Activated naive CD8-positive, alpha-beta T cell treated with anti-CD3 and anti-CD28 coated beads, Interleukin-2, amount 10 ng/mL, durations not matched to agents 7 days and 5 days (primary cell): ENCODE results near the gene HSD17B8. TPM values are rescaled to one million over a fixed set of nuclear protein-coding genes. Genes with fewer than 3 reads are reported as not detected.
"Not testable (repeated sequence)": the region's sequence is repeated elsewhere in the genome, so short reads cannot be mapped to it uniquely, and the experiment has no call there.

Experiments
- ATAC-seq: fragments of 150-1000 bp; cut with Tn5 transposase; one replicate; pipeline ENCODE4 v1.10.0; 2021; ENCODE audit warnings: low read depth, moderate library complexity
- POLR2A ChIA-PET: fragments of 350-600 bp; sonication (Branson Sonifier 250); formaldehyde crosslinking; loops from one replicate; lab custom pipeline; 2021; ENCODE audit warnings: antibody characterized with exemption; lab: Charles Lee
- DNase-seq: peaks from one replicate; pipeline ENCODE4 v3.0.0; 2021
- H3K27ac Mint-ChIP-seq: one replicate; pipeline ENCODE4 v1.8.0; 2022; ENCODE audit warnings: mild to moderate bottlenecking, mixed read lengths
- H3K27me3 Mint-ChIP-seq: one replicate; pipeline ENCODE4 v1.8.0; 2022; ENCODE audit warnings: mild to moderate bottlenecking, moderate library complexity, mixed read lengths
- H3K36me3 Mint-ChIP-seq: one replicate; pipeline ENCODE4 v1.8.0; 2021; ENCODE audit warnings: mild to moderate bottlenecking, mixed read lengths
- H3K4me1 Mint-ChIP-seq: one replicate; pipeline ENCODE4 v1.8.0; 2021; ENCODE audit warnings: mixed read lengths
- H3K4me3 Mint-ChIP-seq: one replicate; pipeline ENCODE4 v1.8.0; 2022; ENCODE audit warnings: mild to moderate bottlenecking, moderate library complexity, mixed read lengths
- H3K9me3 Mint-ChIP-seq: one replicate; pipeline ENCODE4 v1.8.0; 2021; ENCODE audit warnings: mixed read lengths
- total RNA-seq, 2 experiments: library from RNA; stranded (reverse); gene quantifications; one replicate each; pipeline ENCODE4 v1.2.3, GENCODE V29; 2021

HSD17B8 gene
- total RNA-seq, 2 experiments from 2014 or later = 21.1 to 21.8 TPM

DNA sequence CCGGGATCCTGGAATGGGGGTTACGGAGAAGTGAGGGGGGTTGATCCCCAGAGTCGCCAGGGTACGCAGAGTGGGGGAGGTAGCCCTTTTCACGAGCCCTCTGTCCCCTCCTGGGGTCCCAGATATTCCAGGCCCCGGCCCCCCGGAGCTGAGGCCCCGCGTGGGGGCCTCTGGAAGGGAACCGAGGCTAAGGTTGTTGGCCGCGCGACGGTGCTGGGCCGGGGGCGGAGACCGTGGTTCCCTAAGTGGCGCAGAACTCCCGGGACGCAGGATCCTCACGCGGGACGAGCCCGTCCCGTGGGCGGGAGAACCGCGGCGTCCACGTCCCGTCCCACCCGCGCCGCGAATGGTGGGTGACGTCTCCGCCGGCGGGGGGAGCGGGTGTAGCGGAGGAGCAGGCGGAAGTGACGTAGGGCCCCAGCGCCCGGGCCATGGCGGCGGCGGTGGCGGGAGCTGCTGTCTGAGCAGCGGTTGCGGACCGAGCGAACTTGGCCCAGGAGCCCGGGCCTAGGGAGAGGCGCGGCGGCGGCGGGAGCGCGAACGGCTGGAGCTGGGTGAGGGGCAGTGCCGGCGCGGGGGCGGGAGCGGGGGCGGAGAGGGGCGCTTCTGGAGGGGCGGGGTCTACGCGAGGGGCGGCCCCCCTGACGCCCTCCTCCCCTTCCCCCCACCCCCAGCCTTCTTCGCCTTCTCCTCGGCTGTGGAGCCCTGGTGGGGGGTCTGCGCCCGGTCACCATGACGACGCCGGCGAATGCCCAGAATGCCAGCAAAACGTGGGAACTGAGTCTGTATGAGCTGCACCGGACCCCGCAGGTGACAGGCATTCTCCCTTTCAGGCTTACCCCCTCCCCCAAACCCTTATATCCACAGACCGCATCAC lies 3.9 kb downstream of the HSD17B8 start, which contains the start of gene RING1:
RING1 (plus strand) TSS at position 410 of the 877 bp plus-strand sequence; CDS start at position 733, 323 bp downstream.
- Mint-ChIP-seq H3K36me3 (peaks cover 11% of the 10 kb centered on the region), H3K4me3 (peak within 1 kb of the TSS; percentile 91), H3K4me1 (peaks cover 39% of the 10 kb centered on the region), H3K27me3 (peaks cover 8% of the 10 kb centered on the region), H3K9me3 (no peaks in the 10 kb centered on the region), H3K27ac (peak within 1 kb of the TSS; percentile 94)
- peak; percentile 53 for ATAC-seq
- POLR2A ChIA-PET = interaction anchor here (0.6 to 2.5 kb wide), 22 partner anchors 8 to 236 kb away, joined by 3 to 26 read pairs (median 4); partner anchors contain the start of genes B3GALT4, HLA-DPA1, RPS18 and VPS52
- DNase-seq = peak; percentile 92

DNA sequence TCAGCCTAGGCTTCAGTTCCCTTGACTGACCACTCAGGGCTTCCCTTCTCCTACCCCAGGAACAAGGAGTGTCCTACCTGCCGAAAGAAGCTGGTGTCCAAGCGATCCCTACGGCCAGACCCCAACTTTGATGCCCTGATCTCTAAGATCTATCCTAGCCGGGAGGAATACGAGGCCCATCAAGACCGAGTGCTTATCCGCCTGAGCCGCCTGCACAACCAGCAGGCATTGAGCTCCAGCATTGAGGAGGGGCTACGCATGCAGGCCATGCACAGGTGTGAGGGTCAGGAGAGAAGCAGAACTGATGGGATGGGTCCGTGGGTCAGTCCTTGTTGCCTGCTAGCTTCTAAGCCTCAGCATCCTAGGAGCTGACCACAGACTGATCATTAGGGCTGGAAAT lies 5.4 kb downstream of the HSD17B8 start:
- Mint-ChIP-seq H3K4me1 (peaks cover 45% of the 10 kb centered on the region), H3K27ac (no peak overlapping the region), H3K9me3 (no peaks in the 10 kb centered on the region), H3K36me3 (peaks cover 10% of the 10 kb centered on the region), H3K4me3 (no peak overlapping the region), H3K27me3 (peaks cover 16% of the 10 kb centered on the region)
- DNase-seq (no peak), ATAC-seq (no peak)
- POLR2A ChIA-PET = no interaction called here

DNA sequence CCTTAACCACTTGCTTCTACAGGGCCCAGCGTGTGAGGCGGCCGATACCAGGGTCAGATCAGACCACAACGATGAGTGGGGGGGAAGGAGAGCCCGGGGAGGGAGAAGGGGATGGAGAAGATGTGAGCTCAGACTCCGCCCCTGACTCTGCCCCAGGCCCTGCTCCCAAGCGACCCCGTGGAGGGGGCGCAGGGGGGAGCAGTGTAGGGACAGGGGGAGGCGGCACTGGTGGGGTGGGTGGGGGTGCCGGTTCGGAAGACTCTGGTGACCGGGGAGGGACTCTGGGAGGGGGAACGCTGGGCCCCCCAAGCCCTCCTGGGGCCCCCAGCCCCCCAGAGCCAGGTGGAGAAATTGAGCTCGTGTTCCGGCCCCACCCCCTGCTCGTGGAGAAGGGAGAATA lies 6.7 kb downstream of the HSD17B8 start:
- Mint-ChIP-seq H3K9me3 (no peaks in the 10 kb centered on the region), H3K27ac (no peak overlapping the region), H3K4me1 (peaks cover 39% of the 10 kb centered on the region), H3K4me3 (no peak overlapping the region), H3K36me3 (peaks cover 10% of the 10 kb centered on the region), H3K27me3 (peaks cover 16% of the 10 kb centered on the region)
- POLR2A ChIA-PET = no interaction called here
- no peak for ATAC-seq
- DNase-seq = no peak

DNA sequence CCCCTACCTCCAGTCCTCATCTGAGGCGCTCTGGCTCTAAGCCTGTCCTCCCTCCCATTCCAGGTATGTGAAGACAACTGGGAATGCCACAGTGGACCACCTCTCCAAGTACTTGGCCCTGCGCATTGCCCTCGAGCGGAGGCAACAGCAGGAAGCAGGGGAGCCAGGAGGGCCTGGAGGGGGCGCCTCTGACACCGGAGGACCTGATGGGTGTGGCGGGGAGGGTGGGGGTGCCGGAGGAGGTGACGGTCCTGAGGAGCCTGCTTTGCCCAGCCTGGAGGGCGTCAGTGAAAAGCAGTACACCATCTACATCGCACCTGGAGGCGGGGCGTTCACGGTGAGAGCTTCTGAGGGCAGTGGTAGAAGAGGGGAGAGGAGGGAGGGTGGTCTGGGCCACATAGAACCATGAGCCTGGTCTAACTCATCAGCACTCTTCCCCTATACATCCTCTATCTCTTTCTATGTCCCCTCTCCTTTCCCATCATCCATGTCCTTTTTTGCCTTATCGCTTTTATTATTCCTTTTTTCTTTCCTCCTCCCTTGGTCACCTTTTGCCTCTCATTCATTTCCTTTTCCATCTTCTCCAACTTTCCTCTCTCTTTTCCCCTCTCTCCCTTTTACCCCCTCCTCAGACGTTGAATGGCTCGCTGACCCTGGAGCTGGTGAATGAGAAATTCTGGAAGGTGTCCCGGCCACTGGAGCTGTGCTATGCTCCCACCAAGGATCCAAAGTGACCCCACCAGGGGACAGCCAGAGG lies 7.4 kb downstream of the HSD17B8 start:
- Mint-ChIP-seq H3K36me3 (peaks cover 10% of the 10 kb centered on the region), H3K4me3 (no peak overlapping the region), H3K9me3 (no peaks in the 10 kb centered on the region), H3K4me1 (peaks cover 38% of the 10 kb centered on the region), H3K27me3 (peaks cover 16% of the 10 kb centered on the region), H3K27ac (no peak overlapping the region)
- DNase-seq (no peak), ATAC-seq (no peak)
- POLR2A ChIA-PET = no interaction called here

DNA sequence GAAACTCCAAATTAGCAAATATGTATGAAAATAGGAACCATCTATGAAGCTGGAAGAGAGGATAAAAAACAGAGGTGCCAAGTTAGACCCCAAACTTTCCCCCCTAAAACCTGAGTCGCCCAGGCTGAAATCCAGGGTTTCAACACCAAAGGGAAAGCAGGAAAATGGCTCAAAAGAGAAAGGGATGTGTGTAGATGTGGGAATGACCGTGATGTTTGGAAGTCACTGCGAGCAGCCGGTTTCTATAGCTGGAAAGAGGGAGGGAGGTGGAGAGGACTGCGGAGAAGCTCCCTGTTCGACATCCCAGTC lies 8.4 kb downstream of the HSD17B8 start:
- no peaks in the 10 kb centered on the region for H3K9me3 Mint-ChIP-seq
- POLR2A ChIA-PET = no interaction called here
- peaks cover 10% of the 10 kb centered on the region for H3K36me3 Mint-ChIP-seq
- DNase-seq (no peak), ATAC-seq (no peak)
- H3K27me3 Mint-ChIP-seq = peaks cover 16% of the 10 kb centered on the region
- peaks cover 36% of the 10 kb centered on the region for H3K4me1 Mint-ChIP-seq
- H3K27ac Mint-ChIP-seq = no peak overlapping the region
- peak overlapping the region; percentile 81 for H3K4me3 Mint-ChIP-seq

DNA sequence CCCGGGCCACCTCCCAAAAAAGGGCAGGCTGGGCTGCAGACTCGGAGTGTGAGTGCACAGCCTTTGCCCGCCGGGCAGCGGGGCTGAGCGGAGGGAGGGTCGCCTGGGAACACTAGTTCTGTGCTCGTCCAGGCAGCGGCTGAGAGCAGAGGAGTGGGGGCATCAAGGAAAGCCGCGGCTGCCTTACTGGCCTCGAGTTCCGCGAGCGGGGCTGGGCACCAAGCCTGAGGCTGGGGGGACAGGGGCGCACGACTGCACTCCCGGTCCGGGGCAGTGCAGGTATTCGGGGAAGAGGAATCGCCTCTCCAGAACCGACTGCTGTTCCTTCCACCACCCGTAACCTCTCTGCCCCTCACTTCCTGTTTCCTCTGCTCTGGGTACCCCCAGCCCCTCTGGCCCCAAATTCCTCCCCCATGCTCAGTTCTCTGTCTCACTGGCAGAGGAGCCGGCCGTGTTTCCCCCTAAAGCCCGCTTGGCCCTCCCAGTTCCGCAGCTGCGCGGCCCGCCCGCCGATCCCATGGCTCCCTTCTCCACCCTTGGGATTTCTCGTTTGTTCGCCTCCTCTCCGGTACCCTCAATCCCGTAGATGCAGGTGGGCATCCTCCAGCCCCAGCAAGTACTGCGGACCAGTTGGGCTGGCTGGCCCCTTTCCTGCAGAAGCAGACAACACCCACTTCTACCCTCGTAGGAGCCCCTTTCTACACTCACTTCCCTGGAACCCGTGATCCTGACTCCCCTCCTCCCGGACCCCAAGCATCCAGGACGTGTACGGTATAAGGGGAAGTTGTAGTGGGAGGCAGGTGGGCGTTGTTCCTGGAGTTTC lies 8.9 kb downstream of the HSD17B8 start:
- Mint-ChIP-seq H3K27ac (peak overlapping the region; percentile 18), H3K9me3 (no peaks in the 10 kb centered on the region), H3K4me1 (peaks cover 36% of the 10 kb centered on the region), H3K27me3 (peaks cover 16% of the 10 kb centered on the region), H3K36me3 (peaks cover 10% of the 10 kb centered on the region), H3K4me3 (peak overlapping the region; percentile 81)
- DNase-seq (no peak), ATAC-seq (peak; percentile 12)
- POLR2A ChIA-PET = no interaction called here

DNA sequence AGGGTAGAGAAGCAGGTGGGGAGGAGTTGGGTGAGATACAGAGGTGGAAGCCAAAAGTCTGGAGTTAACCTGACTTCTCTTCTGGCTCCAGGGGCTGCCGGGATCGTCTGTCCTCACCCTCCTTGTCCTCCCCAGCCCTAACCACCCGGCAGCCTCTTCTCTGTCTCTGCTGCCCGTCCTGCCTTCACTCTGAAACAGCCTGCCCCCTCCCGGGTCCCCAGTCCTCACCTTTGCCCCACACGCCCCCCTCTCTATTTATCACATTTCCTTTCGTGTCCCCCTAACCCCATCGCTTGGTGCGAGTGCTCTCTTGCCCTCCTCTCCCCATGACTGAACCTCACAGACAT lies 9.5 kb downstream of the HSD17B8 start:
- H3K4me3 Mint-ChIP-seq = peak overlapping the region; percentile 81
- no peaks in the 10 kb centered on the region for H3K9me3 Mint-ChIP-seq
- no peak for ATAC-seq
- no peak for DNase-seq
- peaks cover 16% of the 10 kb centered on the region for H3K27me3 Mint-ChIP-seq
- H3K27ac Mint-ChIP-seq = peak overlapping the region; percentile 18
- H3K36me3 Mint-ChIP-seq = peaks cover 10% of the 10 kb centered on the region
- POLR2A ChIA-PET = no interaction called here
- peaks cover 34% of the 10 kb centered on the region for H3K4me1 Mint-ChIP-seq

DNA sequence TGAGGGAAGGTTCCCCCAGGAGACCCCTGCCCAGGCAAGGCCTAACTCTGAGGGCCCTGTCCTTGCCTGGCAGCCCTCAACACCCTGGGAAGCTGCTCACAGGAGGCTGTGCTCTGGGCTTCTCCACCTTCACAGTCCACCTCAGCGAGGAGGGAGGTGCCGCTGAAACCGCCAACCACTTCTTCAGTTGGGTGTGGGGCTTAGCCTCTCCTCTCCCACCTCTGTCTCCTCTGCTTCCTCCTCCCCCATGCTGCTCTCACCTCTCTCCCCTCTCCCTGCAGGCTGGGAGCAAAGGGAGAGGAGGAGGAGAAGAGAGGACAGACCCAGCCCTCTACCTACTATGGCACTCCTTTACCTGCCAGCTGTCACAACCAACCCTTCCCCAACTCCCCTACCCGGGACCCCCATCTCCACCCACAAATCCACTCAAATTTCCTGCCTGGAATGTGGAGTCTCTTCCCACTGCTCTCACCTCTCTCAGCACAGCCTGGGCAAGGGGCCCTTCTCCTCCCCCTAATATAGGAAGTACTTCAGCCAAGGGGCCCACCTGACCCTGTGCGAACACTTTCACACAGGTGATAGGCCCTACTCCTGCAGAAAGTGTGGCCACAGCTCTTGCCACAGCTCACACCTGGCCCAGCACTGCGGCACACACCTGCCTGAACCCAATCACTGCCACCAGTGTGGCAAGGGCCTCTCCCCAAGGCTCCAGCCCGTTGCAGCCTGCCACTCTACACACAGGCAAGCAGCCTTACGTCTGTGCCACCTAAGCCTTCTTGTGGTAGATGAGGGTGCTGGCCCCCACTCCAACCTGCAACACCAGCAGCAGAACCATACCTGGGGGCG lies 11.0 kb downstream of the HSD17B8 start:
- Mint-ChIP-seq H3K36me3 (peaks cover 4% of the 10 kb centered on the region), H3K27me3 (peaks cover 16% of the 10 kb centered on the region), H3K4me1 (peaks cover 28% of the 10 kb centered on the region), H3K9me3 (no peaks in the 10 kb centered on the region), H3K4me3 (peak overlapping the region; percentile 30), H3K27ac (peak overlapping the region; percentile 39)
- peak; percentile 27 for ATAC-seq
- POLR2A ChIA-PET = no interaction called here
- no peak for DNase-seq

DNA sequence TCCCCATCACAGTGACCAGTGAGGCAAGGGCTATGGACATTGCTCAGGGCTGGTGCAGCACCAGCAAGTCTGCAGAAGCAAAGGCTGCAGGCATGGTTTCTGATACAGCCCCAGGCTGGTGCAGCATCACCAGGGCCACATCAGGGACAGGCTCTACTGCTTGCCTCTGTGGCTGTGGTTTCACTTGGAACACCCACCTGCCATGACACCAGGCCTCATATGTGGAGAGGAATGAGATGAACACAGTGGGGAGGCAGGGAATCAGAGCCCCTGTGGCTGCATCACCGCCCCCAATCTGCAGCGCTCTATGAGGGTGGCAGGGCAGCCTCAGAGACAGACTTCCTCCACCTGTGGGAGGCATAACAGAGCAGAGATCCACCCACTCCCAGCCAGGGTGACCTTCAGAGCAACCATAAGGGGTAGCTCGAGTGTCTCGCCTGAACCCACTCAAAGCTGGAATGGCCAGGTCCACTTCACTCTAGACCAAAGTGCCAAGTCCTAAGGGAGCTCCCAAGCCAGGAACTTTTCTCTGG lies 11.7 kb downstream of the HSD17B8 start:
- peaks cover 19% of the 10 kb centered on the region for H3K27me3 Mint-ChIP-seq
- H3K4me1 Mint-ChIP-seq = peaks cover 28% of the 10 kb centered on the region
- POLR2A ChIA-PET = interaction anchor here (0.8 kb wide), 1 partner anchor 8 kb away, joined by 3 read pairs; the partner anchor contains the start of gene RING1
- peaks cover 2% of the 10 kb centered on the region for H3K36me3 Mint-ChIP-seq
- no peak overlapping the region for H3K27ac Mint-ChIP-seq
- H3K9me3 Mint-ChIP-seq = no peaks in the 10 kb centered on the region
- no peak for DNase-seq
- ATAC-seq = peak; percentile 38
- no peak overlapping the region for H3K4me3 Mint-ChIP-seq

DNA sequence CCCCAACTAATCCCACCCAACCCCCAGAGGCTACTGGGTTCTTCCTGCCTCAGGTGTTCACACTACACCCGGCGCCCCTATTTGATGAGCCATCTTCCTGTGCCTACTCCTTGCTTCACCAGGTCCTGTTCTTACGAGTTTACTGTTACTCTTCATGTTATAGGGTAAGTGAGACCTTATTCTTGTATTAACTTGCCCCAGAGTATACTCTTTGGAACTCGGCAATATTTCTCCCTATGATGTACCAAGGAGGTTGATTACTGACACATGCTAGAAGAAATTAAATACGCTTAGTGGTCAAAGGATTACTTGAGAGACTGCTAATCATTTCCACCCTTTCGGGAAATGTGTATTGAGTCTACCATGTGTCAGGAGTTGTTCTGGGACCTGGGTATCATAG lies 12.8 kb downstream of the HSD17B8 start:
- Mint-ChIP-seq H3K9me3 (no peaks in the 10 kb centered on the region), H3K36me3 (peaks cover 2% of the 10 kb centered on the region), H3K4me1 (peaks cover 28% of the 10 kb centered on the region), H3K4me3 (no peak overlapping the region), H3K27ac (no peak overlapping the region), H3K27me3 (peaks cover 27% of the 10 kb centered on the region)
- ATAC-seq (no peak), DNase-seq (no peak)
- POLR2A ChIA-PET = no interaction called here

DNA sequence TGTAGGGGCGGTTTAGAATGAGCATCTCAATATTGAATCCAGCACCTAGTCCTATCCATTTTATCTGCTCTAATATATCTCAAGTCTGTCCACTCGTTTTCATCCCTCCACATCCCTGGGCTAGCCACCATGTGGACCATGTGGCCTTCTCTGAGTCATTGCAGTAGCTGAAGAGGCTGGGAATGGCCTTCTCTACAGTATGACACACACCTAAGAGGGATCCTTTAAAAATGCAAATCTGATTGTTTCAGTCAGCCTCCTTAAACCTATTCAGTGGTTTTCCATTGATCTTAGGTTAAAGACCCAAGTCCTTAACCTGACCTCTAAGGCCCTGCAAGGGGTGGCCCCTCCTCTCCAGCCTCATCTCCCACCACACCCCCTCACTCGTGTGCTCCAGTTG lies 13.2 kb downstream of the HSD17B8 start:
- Mint-ChIP-seq H3K36me3 (no peaks in the 10 kb centered on the region), H3K4me3 (no peak overlapping the region), H3K27ac (no peak overlapping the region), H3K27me3 (peaks cover 28% of the 10 kb centered on the region), H3K9me3 (no peaks in the 10 kb centered on the region), H3K4me1 (peaks cover 26% of the 10 kb centered on the region)
- DNase-seq = no peak
- POLR2A ChIA-PET = interaction anchor here (0.8 kb wide), 1 partner anchor 9 kb away, joined by 3 read pairs; no protein-coding TSS in a partner anchor
- no peak for ATAC-seq

DNA sequence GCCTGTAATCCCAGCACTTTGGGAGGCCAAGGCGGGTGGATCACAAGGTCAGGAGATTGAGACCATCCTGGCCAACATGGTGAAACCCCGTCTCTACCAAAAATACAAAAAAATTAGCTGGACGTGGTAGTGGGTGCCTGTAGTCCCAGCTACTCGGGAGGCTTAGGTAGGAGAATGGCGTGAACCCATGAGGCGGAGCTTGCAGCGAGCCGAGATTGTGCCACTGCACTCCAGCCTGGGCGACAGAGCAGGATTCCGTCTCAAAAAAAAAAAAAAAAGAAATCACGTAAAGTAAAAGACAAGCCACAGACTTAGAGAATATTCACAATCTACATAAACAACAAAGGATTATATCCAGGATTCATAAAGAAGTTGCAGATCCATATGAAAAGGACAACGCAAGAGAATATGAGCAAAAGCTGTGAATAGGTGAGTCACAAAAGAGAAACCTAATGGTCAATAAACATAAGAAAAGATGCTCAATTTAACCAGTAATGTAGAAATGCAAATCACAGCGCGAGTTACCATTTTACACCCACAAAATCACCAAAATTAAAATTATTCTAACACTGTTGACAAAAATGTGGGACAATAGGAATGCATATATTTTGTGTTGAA lies 22.2 kb downstream of the HSD17B8 start:
- DNase-seq, POLR2A ChIA-PET, H3K9me3 Mint-ChIP-seq, H3K36me3 Mint-ChIP-seq, H3K27ac Mint-ChIP-seq, H3K4me1 Mint-ChIP-seq, H3K4me3 Mint-ChIP-seq, ATAC-seq: not testable (repeated sequence)
- peaks cover 60% of the 10 kb centered on the region for H3K27me3 Mint-ChIP-seq
